HUES6 (cell line): ENCODE measurements around the gene SLC26A2.
"Not testable (repeated sequence)": the region's sequence is repeated elsewhere in the genome, so short reads cannot be mapped to it uniquely, and the experiment has no call there.

ENCODE experiments used
- H3K27ac ChIP-seq: 2 replicates; pipeline ENCODE4 v1.7.0; 2013; ENCODE audit warnings: low read depth, mild to moderate bottlenecking, low read length, inconsistent platforms
- H3K27me3 ChIP-seq: 2 replicates; pipeline ENCODE4 v1.6.1; 2013; ENCODE audit warnings: low read length; ENCODE audit not compliant: control insufficient read depth, insufficient read depth
- H3K36me3 ChIP-seq: 2 replicates; pipeline ENCODE4 v1.6.1; 2013; ENCODE audit warnings: low read length; ENCODE audit not compliant: control insufficient read depth, insufficient read depth
- H3K4me1 ChIP-seq: 2 replicates; pipeline ENCODE4 v1.6.1; 2013; ENCODE audit warnings: low read length; ENCODE audit not compliant: control insufficient read depth, insufficient read depth
- H3K4me3 ChIP-seq: 2 replicates; pipeline ENCODE4 v1.5.1; 2013; ENCODE audit warnings: low read depth, low read length
- H3K9ac ChIP-seq: one replicate; pipeline ENCODE4 v1.6.1; 2013; ENCODE audit warnings: mild to moderate bottlenecking, low read length
- H3K9me3 ChIP-seq: 2 replicates; pipeline ENCODE4 v1.6.1; 2013; ENCODE audit warnings: low read depth, low read length; ENCODE audit not compliant: control insufficient read depth, insufficient read depth

The SLC26A2 gene

DNA sequence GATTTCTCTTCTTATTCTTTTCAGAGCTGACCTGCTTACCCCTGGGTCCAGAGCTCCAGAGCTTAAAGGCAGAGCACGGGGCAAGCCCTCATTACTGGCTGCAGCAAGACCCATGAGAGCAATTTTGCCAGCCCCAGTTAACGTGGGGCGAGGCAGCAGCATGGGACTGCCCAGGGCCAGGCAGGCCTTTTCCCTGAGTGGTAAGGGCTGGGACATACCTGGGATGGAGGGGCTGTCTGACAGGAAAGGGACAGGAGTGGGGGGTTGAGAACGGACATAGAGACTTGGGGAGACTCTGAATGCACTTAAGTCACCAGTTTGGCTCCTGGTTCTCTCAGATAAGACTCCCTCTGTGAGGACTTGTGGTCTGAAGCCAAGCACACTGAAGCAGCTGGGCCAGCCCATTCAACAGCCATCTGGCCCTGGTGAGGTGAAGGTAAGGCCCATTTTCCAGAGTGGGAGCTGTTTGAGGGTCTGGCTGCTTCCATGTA is 66.2 kb downstream of the SLC26A2 start:
- Histone ChIP-seq H3K4me1 (peaks cover 9% of the 10 kb centered on the region), H3K9me3 (no peaks in the 10 kb centered on the region), H3K27ac (no peak overlapping the region), H3K9ac (no peak overlapping the region), H3K4me3 (no peak overlapping the region), H3K36me3 (peaks cover 83% of the 10 kb centered on the region), H3K27me3 (no peaks in the 10 kb centered on the region)

DNA sequence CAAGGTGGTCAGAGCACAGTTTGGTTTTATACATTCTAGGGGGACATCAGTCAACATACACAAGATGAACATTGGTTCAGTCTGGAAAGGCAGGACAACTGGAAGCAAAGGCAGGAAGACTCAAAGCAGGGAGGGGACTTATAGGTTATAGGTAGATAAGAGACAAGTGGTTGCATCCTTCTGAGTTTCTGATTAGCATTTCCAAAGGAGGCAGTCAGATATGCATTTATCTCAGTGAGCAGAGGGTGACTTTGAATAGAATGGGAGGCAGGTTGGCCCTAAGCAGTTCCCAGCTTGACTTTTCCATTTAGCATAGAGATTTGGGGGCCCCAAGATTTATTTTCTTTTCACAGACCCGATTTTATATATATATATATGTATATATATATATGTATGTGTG is 67.5 kb downstream of the SLC26A2 start:
- not testable (repeated sequence) for H3K4me3 ChIP-seq, H3K9me3 ChIP-seq, H3K9ac ChIP-seq, H3K4me1 ChIP-seq, H3K27ac ChIP-seq, H3K27me3 ChIP-seq
- H3K36me3 ChIP-seq: peaks cover 88% of the 10 kb centered on the region

DNA sequence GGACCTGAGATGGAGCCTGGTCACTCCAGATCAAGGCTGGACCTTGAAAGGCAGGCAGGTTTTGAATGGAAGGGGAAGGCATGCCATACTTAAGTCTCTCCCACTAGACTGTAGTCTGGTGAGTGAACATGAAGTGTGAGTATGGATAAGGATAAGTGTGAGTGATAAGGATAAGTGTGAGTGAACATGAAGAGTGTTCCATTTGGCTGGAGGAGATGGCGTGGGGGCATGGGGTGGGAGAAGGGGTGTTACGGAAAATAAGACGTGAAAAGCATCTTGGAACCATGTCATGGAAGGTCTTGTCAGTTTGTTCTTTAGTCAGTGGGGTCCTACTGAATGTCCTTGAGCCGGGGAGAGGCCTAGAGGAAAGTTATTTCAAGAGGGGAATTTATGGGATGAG is 72.8 kb downstream of the SLC26A2 start:
- H3K4me3 ChIP-seq: no peak overlapping the region
- no peaks in the 10 kb centered on the region for H3K27me3 ChIP-seq
- no peaks in the 10 kb centered on the region for H3K4me1 ChIP-seq
- H3K27ac ChIP-seq: no peak overlapping the region
- H3K9me3 ChIP-seq: no peaks in the 10 kb centered on the region
- H3K9ac ChIP-seq: no peak overlapping the region
- H3K36me3 ChIP-seq: peaks cover 94% of the 10 kb centered on the region

DNA sequence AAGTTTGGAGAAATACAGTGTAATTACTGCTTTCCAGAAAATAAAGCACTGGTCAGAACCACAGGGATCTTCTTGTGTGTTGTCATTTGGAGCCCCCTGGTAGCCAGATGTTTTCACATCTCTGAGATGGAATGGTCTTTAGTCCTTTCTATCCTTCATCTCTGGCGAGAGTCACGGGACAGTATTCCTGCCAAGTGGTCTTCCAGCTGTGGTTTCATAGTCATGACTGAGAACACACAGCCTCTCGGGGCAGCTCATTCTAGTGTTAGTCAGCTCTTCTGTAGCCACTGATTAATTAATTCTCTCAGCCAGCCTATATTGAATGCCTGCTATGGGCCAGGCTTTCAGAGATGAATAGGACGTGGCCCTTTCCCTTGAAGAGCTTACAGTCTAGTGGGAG is 74.1 kb downstream of the SLC26A2 start:
- Histone ChIP-seq H3K4me3 (no peak overlapping the region), H3K36me3 (peaks cover 94% of the 10 kb centered on the region), H3K9ac (no peak overlapping the region), H3K9me3 (no peaks in the 10 kb centered on the region), H3K27ac (no peak overlapping the region), H3K27me3 (no peaks in the 10 kb centered on the region), H3K4me1 (no peaks in the 10 kb centered on the region)

DNA sequence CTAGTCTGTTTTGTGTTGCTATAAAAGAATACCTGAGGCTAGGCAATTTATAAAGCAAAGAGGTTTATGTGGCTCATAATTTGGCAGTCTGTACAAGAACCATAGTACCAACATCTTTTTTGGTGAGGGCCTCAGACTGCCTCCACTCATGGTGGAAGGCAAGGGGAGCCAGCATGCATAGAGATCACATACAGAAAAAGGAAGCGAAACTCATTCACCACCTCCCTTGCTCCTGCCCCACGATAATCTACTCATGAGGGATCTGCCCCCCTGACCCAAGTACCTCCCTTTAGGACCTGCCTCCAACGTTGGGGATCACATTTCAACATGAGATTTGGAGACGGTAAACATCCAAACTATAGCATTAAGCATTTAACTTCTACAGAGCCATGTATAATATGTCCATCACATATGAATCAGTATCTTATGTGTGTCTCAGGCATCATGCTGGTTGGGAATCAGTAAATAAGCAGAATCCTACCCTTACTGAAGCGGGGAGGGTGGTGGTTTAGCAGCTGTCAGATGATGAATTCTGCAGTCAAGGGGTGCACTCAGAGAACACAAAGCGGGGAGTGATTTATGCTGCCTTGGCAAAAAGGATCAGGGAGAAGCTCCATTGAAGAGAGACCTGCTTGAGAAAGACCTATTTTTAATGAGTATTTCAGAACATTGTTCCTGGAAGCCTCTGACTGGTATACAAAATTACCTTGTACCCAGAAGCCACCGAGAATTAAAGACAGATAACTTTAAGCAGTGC is 74.8 kb downstream of the SLC26A2 start:
- Histone ChIP-seq H3K9me3 (no peaks in the 10 kb centered on the region), H3K9ac (no peak overlapping the region), H3K27me3 (no peaks in the 10 kb centered on the region), H3K4me3 (no peak overlapping the region), H3K4me1 (no peaks in the 10 kb centered on the region), H3K27ac (no peak overlapping the region), H3K36me3 (peaks cover 94% of the 10 kb centered on the region)

DNA sequence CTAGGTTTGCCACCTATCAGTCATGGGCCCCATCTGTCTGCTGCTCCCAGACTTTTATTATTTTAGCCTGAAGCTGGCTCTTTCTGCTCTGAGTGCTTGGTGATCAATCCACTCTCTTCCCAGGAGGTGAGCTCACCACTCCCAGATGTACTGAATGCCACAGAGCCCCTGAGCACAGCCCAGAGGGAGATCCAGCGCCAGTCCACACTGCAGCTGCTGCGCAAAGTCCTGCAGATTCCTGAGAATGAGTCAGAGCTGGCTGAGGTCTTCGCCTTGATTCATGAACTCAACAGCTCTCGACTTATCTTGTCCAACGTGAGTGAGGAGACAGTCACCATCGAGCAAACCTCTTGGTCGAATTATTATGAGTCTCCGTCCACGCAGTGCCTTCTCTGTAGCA is 76.0 kb downstream of the SLC26A2 start:
- no peak overlapping the region for H3K27ac ChIP-seq
- H3K9ac ChIP-seq: no peak overlapping the region
- no peaks in the 10 kb centered on the region for H3K27me3 ChIP-seq
- peaks cover 94% of the 10 kb centered on the region for H3K36me3 ChIP-seq
- H3K4me3 ChIP-seq: no peak overlapping the region
- no peaks in the 10 kb centered on the region for H3K4me1 ChIP-seq
- H3K9me3 ChIP-seq: no peaks in the 10 kb centered on the region
